GM12874 (cell line): ENCODE results near the gene ALDH1A1.

Source experiments
- CTCF ChIP-seq: IDR thresholded peaks from 2 replicates; pipeline ENCODE4 v1.5.1; 2011; ENCODE audit warnings: low read depth, mild to moderate bottlenecking, control low read depth, low read length, moderate library complexity; ENCODE audit not compliant: insufficient read depth

The ALDH1A1 gene

GRCh38 chr9:72952914-72953313 lies at the start of gene ALDH1A1:
TSS of gene ALDH1A1 (minus strand) at chr9:72953053. CDS start at chr9:72953000, 53 bp downstream.
- no peak for TF ChIP-seq CTCF

- TF ChIP-seq CTCF, result no peak
These were observed 49.0 kb upstream of the ALDH1A1 start for GRCh38 chr9:73001860-73002259.

GRCh38 chr9:72998363-72998762 lies 45.5 kb upstream of the ALDH1A1 start:
- no peak for TF ChIP-seq CTCF

GRCh38 chr9:72997387-72997995 lies 44.6 kb upstream of the ALDH1A1 start:
- no peak for TF ChIP-seq CTCF

GRCh38 chr9:72996684-72997314 lies 43.9 kb upstream of the ALDH1A1 start:
- TF ChIP-seq CTCF, result no peak

- no peak for TF ChIP-seq CTCF
These were observed 43.3 kb upstream of the ALDH1A1 start for GRCh38 chr9:72996114-72996513.

GRCh38 chr9:72995131-72996024 lies 42.5 kb upstream of the ALDH1A1 start:
- no peak for TF ChIP-seq CTCF
